ENCODE measurements around the gene HOXD9.
A peak's percentile ranks its signal among the peaks of the same experiment; 100 is the strongest.

HOXD9 gene

GRCh38 chr2:176126929-176127773 lies 4.6 kb downstream of the HOXD9 start:
- peak; percentile 84 for DNase-seq

GRCh38 chr2:176127774-176128072 lies 5.2 kb downstream of the HOXD9 start:
- no peak for DNase-seq

GRCh38 chr2:176128172-176128981 lies 5.9 kb downstream of the HOXD9 start:
- no peak for DNase-seq

GRCh38 chr2:176128982-176129796 lies 6.7 kb downstream of the HOXD9 start, which contains the start of gene HOXD8:
Gene HOXD8, plus strand, starts transcription at chr2:176129705. Its CDS starts 662 bp downstream, at chr2:176130367.
- DNase-seq = no peak

- DNase-seq = no peak
Observed at GRCh38 chr2:176129813-176130146, 7.3 kb downstream of the HOXD9 start.

- no peak for DNase-seq
Observed at GRCh38 chr2:176130147-176130956, 7.8 kb downstream of the HOXD9 start.

- no peak for DNase-seq
Observed at GRCh38 chr2:176130957-176131847, 8.7 kb downstream of the HOXD9 start.

GRCh38 chr2:176131848-176132158 lies 9.3 kb downstream of the HOXD9 start:
- no peak for DNase-seq

- DNase-seq = no peak
Observed at GRCh38 chr2:176132205-176133171, 10.0 kb downstream of the HOXD9 start.

GRCh38 chr2:176133389-176133788 lies 10.9 kb downstream of the HOXD9 start:
- DNase-seq = no peak

GRCh38 chr2:176134035-176134434 lies 11.5 kb downstream of the HOXD9 start:
- no peak for DNase-seq

GRCh38 chr2:176135035-176135440 lies 12.5 kb downstream of the HOXD9 start:
- DNase-seq = no peak

- DNase-seq = no peak
Observed at GRCh38 chr2:176136374-176137251, 14.1 kb downstream of the HOXD9 start.

GRCh38 chr2:176137252-176137580 lies 14.7 kb downstream of the HOXD9 start:
- no peak for DNase-seq

GRCh38 chr2:176137906-176138305 lies 15.4 kb downstream of the HOXD9 start:
- DNase-seq = no peak

- DNase-seq = no peak
Observed at GRCh38 chr2:176138526-176138922, 16.0 kb downstream of the HOXD9 start.

- DNase-seq = no peak
Observed at GRCh38 chr2:176138923-176139660, 16.6 kb downstream of the HOXD9 start.

- DNase-seq = no peak
Observed at GRCh38 chr2:176139661-176140512, 17.4 kb downstream of the HOXD9 start.

Measured in hematopoietic multipotent progenitor cell treated with erythropoietin and hydrocortisone succinate and interleukin-3 and kit ligand, for 6 days (in vitro differentiated cells).